GM19239 (cell line): ENCODE results near the gene ANO1.

Experiments used
- DNase-seq: peaks from one replicate; pipeline ENCODE4 v3.0.0; 2011; ENCODE audit warnings: low spot score; ENCODE audit not compliant: insufficient read length
- FAIRE-seq: peaks from 2 replicates; lab custom pipeline; 2011; peaks lifted over from hg19 to GRCh38; lab: Jason Lieb, UNC

Gene ANO1

GRCh38 chr11:70131606-70132190 lies 53.6 kb downstream of the ANO1 start:
- DNase-seq (no peak), FAIRE-seq (no peak)

GRCh38 chr11:70132641-70133040 lies 54.5 kb downstream of the ANO1 start:
- no peak for FAIRE-seq
- DNase-seq: no peak

GRCh38 chr11:70133771-70134335 lies 55.7 kb downstream of the ANO1 start:
- no peak for FAIRE-seq
- no peak for DNase-seq

DNA sequence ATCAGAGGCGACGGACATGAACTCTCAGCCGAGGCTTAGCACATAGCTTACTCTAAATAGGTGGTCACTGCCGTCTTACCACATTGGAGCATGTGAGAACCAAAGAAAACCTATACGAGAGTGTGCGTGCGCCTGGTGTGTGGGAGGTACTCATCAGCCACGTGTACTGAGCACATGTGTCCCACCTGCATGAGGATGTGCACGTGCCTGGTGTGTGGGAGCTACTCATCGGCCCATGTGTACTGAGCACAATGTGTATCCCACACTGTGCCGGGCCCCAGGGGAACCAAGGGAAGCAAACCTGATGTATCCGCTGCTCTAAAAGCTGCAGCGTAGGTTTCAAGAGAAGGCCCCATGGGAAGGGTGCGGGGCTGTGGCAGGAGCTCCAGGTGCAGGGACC lies 56.4 kb downstream of the ANO1 start:
- DNase-seq (no peak), FAIRE-seq (no peak)

- FAIRE-seq (no peak), DNase-seq (no peak)
Measured at GRCh38 chr11:70135142-70135541, 57.0 kb downstream of the ANO1 start.

DNA sequence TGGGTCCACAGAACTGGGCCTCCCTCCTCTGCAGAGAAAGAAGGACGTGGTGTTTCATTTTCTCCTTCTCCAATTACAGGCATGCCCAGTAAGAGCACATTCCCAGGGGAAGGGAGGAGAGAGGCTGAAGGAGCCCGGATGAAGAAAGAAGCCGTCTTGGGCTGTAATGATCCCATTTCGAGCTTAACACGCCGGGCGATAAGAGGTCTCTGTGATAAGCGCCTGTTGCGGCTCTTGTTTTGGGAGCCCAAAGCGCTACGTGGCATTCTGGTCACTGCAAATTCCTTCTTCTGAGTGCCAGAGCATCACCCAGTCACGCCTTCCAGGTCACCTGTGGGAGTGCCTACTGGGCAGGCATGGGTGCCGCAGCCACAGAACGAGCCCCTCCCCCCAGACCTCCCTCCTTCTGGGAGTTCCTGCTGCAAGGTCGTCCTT lies 57.5 kb downstream of the ANO1 start:
- FAIRE-seq: no peak
- DNase-seq: no peak

DNA sequence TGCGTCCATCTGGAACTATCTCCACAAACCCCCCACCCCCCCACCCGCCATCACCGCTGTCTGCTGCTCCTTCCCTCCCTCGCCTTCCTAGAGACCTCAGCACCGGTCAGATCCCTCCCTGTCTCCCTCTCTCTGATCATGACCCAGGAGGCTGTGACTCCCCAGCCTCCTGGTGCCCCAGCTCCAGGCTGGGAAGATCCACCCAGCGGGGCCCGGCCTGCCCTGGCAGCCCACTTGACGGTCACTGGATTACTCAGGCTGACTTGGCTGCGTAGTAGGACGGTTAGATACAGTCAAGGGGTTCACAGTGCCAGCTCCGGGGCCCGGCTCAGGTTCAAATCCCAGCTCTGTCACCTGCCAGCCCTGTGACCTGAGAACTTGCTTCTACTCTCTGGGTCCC lies 59.3 kb downstream of the ANO1 start:
- DNase-seq (no peak), FAIRE-seq (no peak)

DNA sequence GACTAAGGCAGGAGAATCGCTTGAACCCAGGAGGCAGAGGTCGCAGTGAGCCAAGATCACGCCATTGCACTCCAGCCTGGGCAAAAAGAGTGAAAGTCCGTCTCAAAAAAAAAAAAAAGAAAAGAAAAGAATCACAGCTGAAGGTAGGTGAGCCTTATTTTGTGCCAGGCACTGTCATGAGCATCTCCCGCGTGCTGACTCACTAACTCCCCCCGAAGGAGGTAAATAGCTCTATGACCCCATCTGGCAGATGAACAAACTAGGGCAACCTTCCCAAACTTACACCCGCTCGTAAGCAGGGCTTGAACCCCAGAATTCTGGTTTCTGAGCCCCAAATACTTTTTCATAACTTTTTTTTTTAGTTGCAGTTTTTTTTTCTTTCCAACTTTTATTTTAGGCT lies 60.3 kb downstream of the ANO1 start:
- DNase-seq (no peak), FAIRE-seq (no peak)

DNA sequence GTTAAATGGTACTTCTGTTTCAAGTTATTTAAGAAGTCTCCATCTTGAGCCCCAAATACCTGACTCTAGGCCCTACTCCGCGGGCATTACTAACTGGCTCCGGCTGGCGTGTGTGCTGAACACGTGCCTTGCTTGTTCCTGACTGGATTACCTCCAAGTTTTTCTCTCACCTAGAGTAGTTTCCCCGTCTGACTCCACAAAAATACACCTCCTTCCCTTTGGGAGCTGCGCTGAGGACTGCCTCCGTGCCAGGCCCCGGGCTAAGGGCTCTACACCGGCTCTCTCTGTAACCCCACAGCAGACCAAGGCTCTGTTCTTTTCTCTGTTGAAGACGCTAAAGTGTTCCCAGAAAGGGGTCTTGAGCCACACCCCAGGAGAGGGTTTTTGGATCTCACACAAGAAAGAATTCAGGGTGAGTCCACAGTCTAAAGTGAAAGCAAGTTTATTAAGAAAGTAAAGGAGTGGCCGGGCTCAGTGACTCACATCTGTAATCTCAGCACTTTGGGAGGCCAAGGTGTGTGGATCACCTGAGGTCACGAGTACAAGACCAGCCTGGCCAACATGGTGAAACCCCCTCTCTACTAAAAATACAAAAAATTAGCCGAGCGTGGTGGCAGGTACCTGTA lies 61.8 kb downstream of the ANO1 start:
- DNase-seq (no peak), FAIRE-seq (no peak)

- FAIRE-seq (no peak), DNase-seq (no peak)
Measured at GRCh38 chr11:70140711-70141485, 62.8 kb downstream of the ANO1 start.

DNA sequence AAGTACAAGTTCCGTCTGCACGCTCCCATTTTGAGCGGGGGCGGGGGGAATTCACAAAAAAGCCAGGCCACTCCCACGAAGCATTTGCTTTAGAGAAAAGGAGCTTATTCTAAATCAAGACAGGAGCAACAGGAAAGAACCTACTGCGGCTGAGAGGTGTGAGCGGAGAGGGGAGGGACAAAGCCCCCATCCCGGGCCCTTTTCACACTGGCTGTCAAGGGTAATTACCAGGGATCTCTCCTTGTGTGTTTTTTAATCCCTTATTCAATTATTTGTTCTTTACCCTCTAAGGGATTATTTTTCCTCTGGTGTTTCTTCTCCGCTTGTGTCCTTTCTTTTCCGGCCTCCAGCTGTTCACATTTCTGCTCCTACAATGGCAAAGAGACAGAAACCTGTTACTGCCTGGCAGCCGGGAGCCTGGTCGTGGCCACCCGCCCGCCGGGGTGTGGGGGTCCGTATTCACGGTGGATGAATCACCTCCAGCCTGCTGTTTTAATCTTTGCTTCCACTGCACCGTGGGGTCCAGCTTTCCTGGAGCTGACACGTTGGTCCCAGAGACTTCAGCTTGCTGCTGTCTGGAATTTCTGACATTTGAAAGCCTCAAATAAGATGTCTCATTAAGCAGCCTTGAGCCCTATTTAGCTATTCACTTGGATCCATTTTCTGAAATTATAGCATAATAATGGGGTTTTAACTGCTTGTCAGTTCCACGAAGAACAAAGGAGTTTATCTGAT lies 63.5 kb downstream of the ANO1 start:
- FAIRE-seq: no peak

DNA sequence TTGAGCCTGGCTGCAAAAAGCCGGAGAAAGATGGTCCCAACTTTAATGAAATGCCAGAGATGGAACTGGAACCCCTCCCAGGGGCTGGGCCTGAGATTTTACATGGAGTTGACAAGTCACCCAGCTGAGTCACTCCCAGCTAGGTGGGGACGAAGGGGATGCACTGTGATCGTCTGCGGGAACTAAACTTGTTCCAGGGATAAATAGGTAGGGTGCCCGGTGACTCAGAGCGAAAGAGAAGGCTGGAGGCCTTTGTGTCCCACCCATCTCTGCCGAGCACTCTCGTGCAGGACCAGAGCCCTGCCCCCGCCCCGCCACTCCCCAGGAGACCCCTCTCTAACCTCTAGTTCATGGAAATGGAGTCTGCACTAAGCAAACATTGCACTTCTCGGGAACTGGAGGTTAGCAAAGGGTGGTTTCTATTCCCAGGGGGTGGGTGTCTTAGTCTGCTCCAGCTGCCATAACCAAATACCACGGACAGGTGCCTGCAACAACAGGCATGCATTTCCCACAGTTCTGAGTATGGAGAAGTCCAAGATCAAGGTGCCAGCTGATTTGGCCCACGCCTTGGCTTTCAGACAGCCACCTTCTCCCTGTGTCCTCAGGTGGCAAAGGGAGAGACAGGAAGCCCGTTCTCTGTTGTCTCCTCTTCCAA lies 64.2 kb downstream of the ANO1 start:
- no peak for DNase-seq
- no peak for FAIRE-seq

More for the DNA sequence above, 63.5 kb downstream of the ANO1 start:
- no peak for DNase-seq

DNA sequence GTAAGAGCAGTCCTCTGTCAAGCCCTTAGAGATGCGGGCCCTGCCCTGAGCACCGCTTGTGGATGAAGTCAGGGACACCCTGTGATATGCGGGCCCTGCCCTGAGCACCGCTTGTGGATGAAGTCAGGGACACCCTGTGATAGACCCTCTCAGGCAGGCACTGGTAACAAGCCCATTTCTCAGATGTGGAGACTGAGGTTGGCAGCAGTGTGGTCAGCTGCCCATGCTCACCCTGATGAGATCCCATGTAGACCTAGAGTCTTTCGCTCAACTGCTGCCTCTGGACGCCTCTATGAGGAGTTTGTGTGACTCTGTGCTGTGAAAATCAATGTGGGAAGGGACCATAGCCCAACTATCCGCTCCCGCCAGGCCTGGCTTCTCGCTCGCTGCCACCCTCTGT lies 66.1 kb downstream of the ANO1 start:
- DNase-seq (no peak), FAIRE-seq (no peak)

DNA sequence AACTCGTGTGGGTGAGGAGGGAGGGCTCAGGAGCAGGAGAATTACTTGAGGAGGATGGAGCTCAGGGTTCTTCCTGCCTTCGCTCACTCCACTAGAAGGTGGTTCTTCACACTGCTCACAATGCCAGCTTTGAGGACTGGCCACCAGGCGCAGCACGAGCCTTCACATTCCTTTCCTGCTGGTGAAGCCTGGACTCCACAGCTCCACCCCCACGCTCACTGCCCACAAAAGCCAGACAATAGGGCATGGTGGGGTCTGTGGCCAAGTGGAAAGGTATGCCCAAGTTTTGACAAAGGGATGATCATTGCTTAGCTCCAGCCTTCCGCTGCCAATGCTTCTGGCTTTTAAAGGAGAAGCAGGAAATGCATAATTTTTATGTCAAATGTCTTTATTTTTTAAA lies 67.0 kb downstream of the ANO1 start:
- FAIRE-seq (no peak), DNase-seq (no peak)

DNA sequence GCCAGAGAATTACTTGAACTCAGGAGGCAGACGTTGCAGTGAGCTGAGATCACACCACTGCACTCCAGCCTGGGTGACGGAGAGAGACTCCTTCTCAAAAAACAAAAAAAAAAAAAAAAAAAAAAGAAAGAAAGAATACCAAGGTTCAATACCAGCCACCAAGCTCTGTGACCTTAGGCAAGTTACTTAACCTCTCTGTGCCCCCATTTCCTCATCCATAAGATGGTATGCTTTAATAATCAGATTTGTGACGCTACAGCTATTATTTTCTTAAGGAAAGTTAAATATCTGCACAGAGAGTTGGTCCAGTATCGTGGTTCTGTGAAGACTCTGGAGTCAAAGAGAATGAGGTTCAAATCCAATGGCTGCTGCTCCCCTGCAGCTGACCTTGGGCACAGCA lies 67.7 kb downstream of the ANO1 start:
- FAIRE-seq: no peak
- no peak for DNase-seq

GRCh38 chr11:70146299-70146698 lies 68.2 kb downstream of the ANO1 start:
- DNase-seq (no peak), FAIRE-seq (no peak)

GRCh38 chr11:70146895-70147520 lies 68.9 kb downstream of the ANO1 start:
- FAIRE-seq: no peak
- DNase-seq: no peak

- FAIRE-seq: no peak
- no peak for DNase-seq
Measured at GRCh38 chr11:70147668-70148067, 69.6 kb downstream of the ANO1 start.

DNA sequence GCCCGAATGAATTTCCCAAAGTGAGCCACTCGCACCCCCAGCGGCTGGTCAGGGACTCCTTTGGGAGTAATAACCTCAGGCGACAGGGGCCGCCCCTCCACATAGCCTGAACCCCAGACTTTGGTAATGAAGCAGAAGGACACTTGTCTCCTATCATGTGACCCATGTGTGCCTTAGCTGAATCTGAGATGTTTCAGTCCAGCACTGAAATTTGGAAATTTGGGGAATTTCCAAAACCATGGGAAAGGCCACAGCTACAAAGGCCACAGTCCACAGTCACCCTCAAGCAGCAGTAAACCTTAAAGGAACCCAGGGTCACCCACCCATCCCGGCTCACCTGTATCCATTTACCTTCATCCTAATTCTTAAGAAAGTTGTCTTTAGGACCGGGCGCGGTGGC lies 73.6 kb downstream of the ANO1 start:
- DNase-seq (no peak), FAIRE-seq (no peak)
